Esophagus (tissue), 2 donors: Measurements from ENCODE around the gene CD300LD. TPM values are rescaled to one million over a fixed set of nuclear protein-coding genes. Genes with fewer than 3 reads are reported as not detected.

ENCODE experiments used
- H3K27ac ChIP-seq, 2 donors: one replicate each; pipeline ENCODE4 v1.5.1; 2013; ENCODE audit warnings: low read depth in 2 of 2, mild to moderate bottlenecking in 2 of 2, inconsistent platforms in 1 of 2, low read length in 1 of 2, moderate library complexity in 1 of 2
- H3K27me3 ChIP-seq, 2 donors: one replicate each; pipeline ENCODE4 v1.6.1; 2013; ENCODE audit warnings: low read length in 2 of 2, control low read depth in 1 of 2, mild to moderate bottlenecking in 1 of 2; ENCODE audit not compliant: insufficient read depth in 2 of 2, control insufficient read depth in 1 of 2
- H3K36me3 ChIP-seq, 2 donors: one replicate each; pipeline ENCODE4 v1.6.1; 2013; ENCODE audit warnings: low read length in 1 of 2; ENCODE audit not compliant: control insufficient read depth in 2 of 2, insufficient read depth in 2 of 2
- H3K4me1 ChIP-seq, 2 donors: one replicate each; pipeline ENCODE4 v1.6.1; 2013; ENCODE audit warnings: low read length in 1 of 2; ENCODE audit not compliant: control insufficient read depth in 2 of 2, insufficient read depth in 2 of 2
- H3K4me3 ChIP-seq, 2 donors: one replicate each; pipeline ENCODE4 v1.5.1; 2013; ENCODE audit warnings: low read length in 2 of 2, mild to moderate bottlenecking in 2 of 2, low read depth in 1 of 2, moderate library complexity in 1 of 2
- H3K9me3 ChIP-seq, 2 donors: one replicate each; pipeline ENCODE4 v1.6.1; 2013; ENCODE audit warnings: mild to moderate bottlenecking in 2 of 2, low read depth in 1 of 2, low read length in 1 of 2, moderate library complexity in 1 of 2; ENCODE audit not compliant: control insufficient read depth in 2 of 2, insufficient read depth in 1 of 2
- WGBS, 2 donors: extraction: QIAGEN DNeasy Blood & Tissue Kit; methylation state at CpG; one replicate each; pipeline ENCODE4 v1.1.7; 2013; 5-methylcytosine and 5-hydroxymethylcytosine counted together
- polyA plus RNA-seq, 2 donors: library from polyadenylated mRNA; stranded (reverse); fragments of 200-250 nt; gene quantifications; one replicate each; pipeline ENCODE4 v1.2.3, GENCODE V29; 2013
- donor health status: healthy with polysubstance abuse.
- donor health status: Bipolar disorder and iron deficiency.

CD300LD gene
- polyA plus RNA-seq, 2 donors, result not detected

GRCh38 chr17:74549343-74549742 is 42.7 kb downstream of the CD300LD start:
- H3K27me3 ChIP-seq, result no peaks in the 10 kb centered on the region
- no peak overlapping the region for H3K4me3 ChIP-seq
- peaks cover 0 to 3% of the 10 kb centered on the region in 2 donors for H3K4me1 ChIP-seq
- peaks cover 0 to 2% of the 10 kb centered on the region in 2 donors for H3K9me3 ChIP-seq
- no peaks in the 10 kb centered on the region for H3K36me3 ChIP-seq
- WGBS, 2 donors, result 60 to 76% methylated on average over 7 of the region's 7 CpGs
- H3K27ac ChIP-seq, result no peak overlapping the region

- peaks cover 0 to 2% of the 10 kb centered on the region in 2 donors for H3K9me3 ChIP-seq
- H3K4me1 ChIP-seq, result peaks cover 0 to 3% of the 10 kb centered on the region in 2 donors
- 69 to 76% methylated on average over 3 of the region's 3 CpGs for WGBS, 2 donors
- no peaks in the 10 kb centered on the region for H3K36me3 ChIP-seq
- H3K4me3 ChIP-seq, result no peak overlapping the region
- no peak overlapping the region for H3K27ac ChIP-seq
- H3K27me3 ChIP-seq, result no peaks in the 10 kb centered on the region
Measured at GRCh38 chr17:74547736-74548135, 44.3 kb downstream of the CD300LD start.

DNA sequence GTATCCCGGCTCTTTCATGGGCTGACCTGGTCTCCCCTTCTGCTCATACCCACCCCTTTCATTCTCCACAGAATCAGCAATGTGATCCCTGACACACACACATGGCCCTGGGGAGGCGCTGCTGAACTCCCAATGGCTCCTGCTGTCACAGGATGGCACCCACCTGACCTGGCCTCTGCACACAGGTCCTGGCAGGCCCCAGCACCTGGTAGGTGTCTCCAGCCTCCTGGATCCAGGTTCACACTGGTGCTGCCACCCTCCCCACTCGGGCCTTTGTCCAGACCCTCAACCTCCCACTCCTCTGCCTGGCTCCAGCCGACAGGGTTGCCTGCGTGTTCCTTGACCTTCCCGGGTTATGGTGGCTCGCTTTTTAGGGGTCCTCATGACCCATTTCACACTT is 44.8 kb downstream of the CD300LD start:
- no peaks in the 10 kb centered on the region for H3K36me3 ChIP-seq
- H3K4me3 ChIP-seq, result no peak overlapping the region
- H3K9me3 ChIP-seq, result peaks cover 0 to 2% of the 10 kb centered on the region in 2 donors
- H3K27ac ChIP-seq, result no peak overlapping the region
- H3K27me3 ChIP-seq, result no peaks in the 10 kb centered on the region
- WGBS, 2 donors, result 81 to 85% methylated on average over 7 of the region's 7 CpGs
- H3K4me1 ChIP-seq, result peaks cover 0 to 3% of the 10 kb centered on the region in 2 donors

DNA sequence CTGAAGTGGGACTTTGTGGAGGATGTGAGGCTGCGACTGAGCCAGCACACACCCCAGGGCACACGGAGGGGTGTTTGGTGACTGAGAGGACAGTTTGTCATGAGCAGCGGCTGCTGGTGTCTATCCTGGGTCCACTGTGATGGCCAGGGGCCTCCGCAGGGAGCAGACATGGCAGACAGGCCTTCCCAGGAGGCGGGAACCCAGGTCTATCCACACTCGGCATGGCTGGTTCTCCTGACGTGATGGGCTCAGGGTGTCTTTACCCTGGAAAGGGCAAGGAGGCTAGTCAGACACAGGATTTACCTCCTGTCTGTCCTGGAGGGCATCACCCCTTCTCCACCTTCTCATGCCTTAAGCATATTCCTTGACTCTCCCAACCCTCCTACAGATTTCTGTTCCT is 45.5 kb downstream of the CD300LD start:
- Histone ChIP-seq H3K27me3 (no peaks in the 10 kb centered on the region), H3K9me3 (peaks cover 0 to 2% of the 10 kb centered on the region in 2 donors), H3K4me3 (no peak overlapping the region), H3K36me3 (no peaks in the 10 kb centered on the region), H3K27ac (no peak overlapping the region), H3K4me1 (peaks cover 0 to 3% of the 10 kb centered on the region in 2 donors)
- WGBS, 2 donors, result 86 to 89% methylated on average over 7 of the region's 7 CpGs

GRCh38 chr17:74545843-74546230 is 46.2 kb downstream of the CD300LD start, which contains the start of gene CD300C:
Gene CD300C (minus strand): TSS chr17:74546115. CDS start chr17:74545782, 333 bp downstream.
- H3K27ac ChIP-seq, result no peak within 1 kb of the TSS
- no peaks in the 10 kb centered on the region for H3K27me3 ChIP-seq
- H3K4me3 ChIP-seq, result no peak within 1 kb of the TSS
- peaks cover 0 to 3% of the 10 kb centered on the region in 2 donors for H3K4me1 ChIP-seq
- H3K36me3 ChIP-seq, result no peaks in the 10 kb centered on the region
- 58 to 71% methylated on average over 5 of the region's 5 CpGs for WGBS, 2 donors
- H3K9me3 ChIP-seq, result no peaks in the 10 kb centered on the region

- Histone ChIP-seq H3K9me3 (no peaks in the 10 kb centered on the region), H3K4me1 (peaks cover 0 to 3% of the 10 kb centered on the region in 2 donors), H3K27me3 (no peaks in the 10 kb centered on the region), H3K36me3 (no peaks in the 10 kb centered on the region), H3K27ac (no peak overlapping the region), H3K4me3 (no peak overlapping the region)
- 74 to 81% methylated on average over 15 to 16 of the region's 16 CpGs for WGBS, 2 donors
Measured at GRCh38 chr17:74544991-74545842, 46.9 kb downstream of the CD300LD start.

GRCh38 chr17:74543891-74544760 is 48.0 kb downstream of the CD300LD start:
- Histone ChIP-seq H3K4me1 (peaks cover 0 to 3% of the 10 kb centered on the region in 2 donors), H3K27ac (no peak overlapping the region), H3K27me3 (no peaks in the 10 kb centered on the region), H3K36me3 (no peaks in the 10 kb centered on the region), H3K9me3 (no peaks in the 10 kb centered on the region), H3K4me3 (no peak overlapping the region)
- WGBS, 2 donors, result 85% methylated on average over 18 of the region's 18 CpGs

DNA sequence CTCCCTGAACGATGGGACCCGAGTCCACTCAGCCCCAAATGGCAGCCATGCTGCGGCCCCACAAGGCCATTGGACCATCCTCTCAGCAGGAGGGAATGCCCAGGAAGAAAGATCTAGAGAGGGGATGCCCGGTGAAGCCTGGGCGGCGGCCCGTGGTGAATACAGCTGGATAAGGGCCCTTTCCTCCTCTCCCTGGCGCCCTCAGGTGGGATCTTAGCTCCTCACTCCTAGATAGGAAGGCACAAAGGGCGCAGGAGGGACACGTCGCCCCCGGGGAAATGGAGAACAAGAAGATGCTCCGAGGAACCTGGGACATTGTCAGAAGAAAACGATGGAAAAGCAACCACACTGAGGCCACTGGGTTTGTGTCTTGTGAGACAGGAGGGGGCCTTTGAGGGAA is 48.7 kb downstream of the CD300LD start:
- 73 to 76% methylated on average over 14 of the region's 14 CpGs for WGBS, 2 donors
- Histone ChIP-seq H3K4me3 (no peak overlapping the region), H3K27me3 (no peaks in the 10 kb centered on the region)

DNA sequence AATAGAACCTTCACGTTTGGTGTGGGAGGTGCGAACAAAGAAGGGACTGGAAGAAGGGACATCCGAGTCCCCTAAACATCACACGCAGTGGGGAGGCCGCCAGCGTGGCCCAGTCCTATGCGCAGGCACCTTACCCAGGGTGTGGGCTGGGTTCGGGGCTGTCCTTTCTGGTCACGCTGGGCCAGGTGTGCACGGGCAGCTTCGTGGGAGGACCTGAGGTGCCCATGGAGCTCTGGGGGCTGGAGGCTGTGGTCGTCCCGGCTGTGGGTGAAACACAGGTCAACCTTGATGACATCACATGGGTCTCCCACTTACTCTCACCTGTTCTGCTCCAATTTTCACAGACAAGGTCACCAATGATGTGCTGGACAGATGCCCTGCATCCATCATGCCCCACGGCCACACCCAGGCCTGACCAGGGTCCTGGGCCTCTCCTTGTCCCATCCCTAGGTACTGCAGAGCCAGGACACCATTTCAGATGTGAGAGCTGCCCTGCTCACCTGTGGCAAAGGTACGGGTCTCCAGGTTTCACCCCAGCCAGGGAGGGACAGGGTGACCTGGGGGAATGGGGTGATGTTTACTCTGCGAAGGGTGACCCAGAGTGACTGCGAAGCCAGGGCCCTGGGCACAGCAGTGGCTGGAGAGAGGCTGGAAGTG is 49.2 kb downstream of the CD300LD start:
- H3K27me3 ChIP-seq, result no peaks in the 10 kb centered on the region
- no peak overlapping the region for H3K27ac ChIP-seq
- no peaks in the 10 kb centered on the region for H3K9me3 ChIP-seq
- no peak overlapping the region for H3K4me3 ChIP-seq
- H3K36me3 ChIP-seq, result no peaks in the 10 kb centered on the region
- peaks cover 0 to 3% of the 10 kb centered on the region in 2 donors for H3K4me1 ChIP-seq
- WGBS, 2 donors, result 82 to 90% methylated on average over 16 to 17 of the region's 17 CpGs

More for the DNA sequence above, 48.7 kb downstream of the CD300LD start:
- H3K27ac ChIP-seq, result no peak overlapping the region
- H3K9me3 ChIP-seq, result no peaks in the 10 kb centered on the region
- no peaks in the 10 kb centered on the region for H3K36me3 ChIP-seq
- peaks cover 0 to 3% of the 10 kb centered on the region in 2 donors for H3K4me1 ChIP-seq
